22Rv1 (cell line): ENCODE results near the gene DEAF1.

Experiments
- H3K27ac ChIP-seq: fragments of 450-650 bp; 2 replicates; pipeline ENCODE4 v1.5.1; 2017
- CTCF ChIP-seq: fragments of 450-650 bp; IDR thresholded peaks from 2 replicates; pipeline ENCODE4 v1.5.1; 2017; ENCODE audit warnings: mild to moderate bottlenecking
- ZFX ChIP-seq: fragments of 450-650 bp; IDR thresholded peaks from 2 replicates; pipeline ENCODE4 v1.6.1; 2017; ENCODE audit warnings: antibody characterized with exemption, borderline replicate concordance

Gene DEAF1

GRCh38 chr11:617912-618682 lies 76.9 kb downstream of the DEAF1 start:
- no peak overlapping the region for H3K27ac ChIP-seq
- no peak for TF ChIP-seq ZFX
- TF ChIP-seq CTCF: no peak

DNA sequence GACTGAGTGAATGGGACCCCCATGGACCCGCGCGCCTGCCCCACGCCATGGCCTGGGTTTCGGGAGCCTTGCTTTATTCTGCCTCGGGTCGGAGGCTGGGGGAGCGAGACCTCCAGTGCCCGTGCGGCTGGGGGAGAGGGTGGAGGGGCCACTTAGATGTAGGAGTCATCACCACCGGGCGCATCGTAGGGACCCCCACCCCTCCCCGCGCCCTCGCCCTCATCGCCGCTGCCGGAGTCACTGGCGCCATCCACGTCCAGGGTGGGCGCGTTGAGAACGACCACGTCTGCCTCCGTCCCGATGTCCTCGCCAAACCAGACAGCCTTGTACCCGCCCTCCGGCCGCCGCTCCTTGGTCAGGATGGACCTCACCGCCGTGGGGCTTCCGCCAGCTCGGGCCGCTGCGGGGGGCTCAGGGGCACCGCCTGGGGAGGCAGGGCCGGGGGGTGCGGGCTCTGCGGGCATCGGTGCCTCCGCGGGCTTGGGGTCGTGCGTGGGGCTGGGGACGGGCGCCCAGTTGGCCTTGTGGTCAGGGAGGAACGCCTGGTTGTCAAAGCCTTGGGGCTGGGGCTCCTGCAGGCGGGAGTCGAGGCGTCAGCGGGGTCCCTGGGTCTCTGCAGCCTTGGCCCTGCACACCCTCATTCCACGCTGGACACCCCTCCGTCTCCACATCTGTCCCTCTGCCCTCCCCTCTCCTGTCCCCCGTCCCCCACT lies 77.7 kb downstream of the DEAF1 start:
- H3K27ac ChIP-seq: no peak overlapping the region
- TF ChIP-seq ZFX (no peak), CTCF (no peak)

- H3K27ac ChIP-seq: peak overlapping the region; percentile 86
- TF ChIP-seq CTCF: no peak
- no peak for TF ChIP-seq ZFX
Observed at GRCh38 chr11:616320-617198, 78.5 kb downstream of the DEAF1 start.

DNA sequence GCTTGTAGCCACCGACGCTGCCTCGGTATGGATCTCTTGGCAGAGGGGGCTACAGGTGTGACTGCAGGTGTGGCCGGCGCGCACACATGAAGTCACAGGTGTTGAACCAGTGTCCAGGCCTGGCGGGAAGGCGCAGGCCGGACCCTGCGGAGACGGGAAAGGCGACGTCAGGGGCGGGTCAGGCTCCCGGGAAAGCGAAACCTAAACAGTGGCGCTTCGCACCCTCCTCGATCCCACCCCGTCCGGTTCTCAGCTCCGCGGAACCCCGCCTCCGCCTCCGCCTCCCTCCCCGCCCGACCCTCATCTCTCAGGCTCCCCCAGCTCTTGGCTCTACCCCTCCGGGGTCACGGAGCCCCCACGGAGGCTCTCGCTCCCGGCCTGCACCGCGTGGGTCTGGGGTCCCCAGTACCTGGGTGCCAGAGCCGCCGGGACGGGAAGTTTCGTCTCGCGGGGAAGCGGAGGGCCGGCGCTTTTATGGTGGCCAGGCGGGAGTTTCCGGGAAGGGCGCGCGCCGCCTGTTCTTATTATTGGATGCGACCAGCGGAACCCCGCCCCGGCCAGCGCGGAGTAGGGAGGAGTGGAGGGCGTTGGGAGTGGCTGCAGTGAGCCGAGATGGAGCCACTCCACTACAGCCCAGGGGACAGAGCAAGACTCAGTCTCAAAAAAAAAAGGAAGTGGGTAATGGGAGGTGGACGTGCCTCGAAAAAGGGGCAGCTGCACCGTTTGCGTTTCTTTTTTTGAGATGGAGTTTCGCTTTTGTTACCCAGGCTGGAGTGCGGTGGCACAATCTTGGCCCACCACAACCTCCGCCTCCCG lies 79.3 kb downstream of the DEAF1 start, which contains the start of gene IRF7:
TSS of gene IRF7 (minus strand) at position 447 of the 816 bp plus-strand sequence. CDS start 586 bp downstream, outside the sequence.
- peak within 1 kb of the TSS; percentile 86 for H3K27ac ChIP-seq
- TF ChIP-seq CTCF (no peak), ZFX (no peak)

DNA sequence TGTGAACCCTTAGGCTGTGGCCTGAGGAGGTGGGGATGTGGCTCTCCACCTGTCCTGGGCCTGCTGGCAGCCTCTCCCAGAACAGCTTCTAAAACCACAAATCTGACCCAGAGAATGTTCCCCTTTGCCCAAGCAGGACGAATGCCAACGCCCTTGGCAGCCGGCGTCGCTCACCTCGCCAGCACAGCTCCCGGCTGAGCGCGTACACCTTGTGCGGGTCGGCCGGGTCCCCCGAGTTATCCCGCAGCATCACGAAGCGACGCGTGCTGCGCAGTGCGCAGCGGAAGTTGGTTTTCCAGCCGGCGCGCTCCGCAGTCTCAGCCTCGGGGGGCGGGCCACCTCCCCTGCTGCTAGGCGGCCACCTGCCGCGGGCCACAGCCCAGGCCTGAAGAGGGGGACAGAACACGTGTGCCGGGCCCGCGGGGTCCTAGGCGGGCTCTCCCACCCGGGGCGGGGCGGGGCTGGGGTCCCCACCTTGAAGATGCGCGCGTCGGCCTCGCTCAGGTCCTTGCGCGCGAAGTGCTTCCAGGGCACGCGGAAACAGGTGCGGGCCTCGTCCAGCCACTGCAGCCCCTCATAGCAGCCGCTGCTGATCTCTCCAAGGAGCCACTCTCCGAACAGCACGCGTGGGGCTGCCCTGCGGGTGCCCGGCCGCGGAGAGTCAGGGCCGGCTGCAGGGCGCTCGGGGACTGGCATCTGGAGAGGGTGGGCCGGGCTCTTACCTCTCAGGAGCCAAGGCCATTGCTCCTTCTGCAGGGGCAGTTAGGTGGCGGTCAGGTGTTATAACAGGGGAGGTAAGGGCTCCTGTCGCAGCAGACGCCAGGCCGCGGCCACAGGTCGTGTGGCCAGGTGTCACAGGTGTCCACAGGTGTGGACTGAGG lies 80.2 kb downstream of the DEAF1 start:
- TF ChIP-seq CTCF (no peak), ZFX (no peak)
- peak overlapping the region; percentile 86 for H3K27ac ChIP-seq
